A673 (cell line): ENCODE measurements around the gene UNC79. TPM values are rescaled to one million over a fixed set of nuclear protein-coding genes. Genes with fewer than 3 reads are reported as not detected.

Source experiments
- BruUV-seq: library from RNA; stranded (reverse); fragments of 400-500 nt; replicated peaks from 2 replicates; lab custom pipeline; 2021; lab: Mats Ljungman, UMichigan
- CTCF ChIA-PET: fragments of 300-600 bp; sonication (Branson Sonifier 250); formaldehyde crosslinking; loops from one replicate; lab custom pipeline; 2022; ENCODE audit warnings: antibody characterized with exemption; lab: Charles Lee
- POLR2A ChIA-PET: fragments of 300-600 bp; sonication (Branson Sonifier 250); formaldehyde crosslinking; loops from one replicate; lab custom pipeline; 2022; ENCODE audit warnings: antibody characterized with exemption; ENCODE audit not compliant: low non-redundant PET; lab: Charles Lee
- DNase-seq: peaks from one replicate; pipeline ENCODE4 v3.0.0-alpha.2; 2015; ENCODE audit warnings: low spot score
- H3K27ac ChIP-seq: fragments of 200-600 bp; sonication (generic); 2 replicates; pipeline ENCODE4 v1.5.1; 2016; ENCODE audit warnings: mixed run types, low read depth, mild to moderate bottlenecking, mixed read lengths, antibody characterized with exemption, low read length; ENCODE audit not compliant: poor library complexity, severe bottlenecking
- H3K27me3 ChIP-seq: fragments of 200-600 bp; sonication (generic); replicated peaks from 2 replicates; pipeline ENCODE4 v1.6.1; 2017; ENCODE audit warnings: mixed run types, low read depth, mild to moderate bottlenecking, mixed read lengths, antibody characterized with exemption, low read length; ENCODE audit not compliant: insufficient read depth, poor library complexity
- H3K36me3 ChIP-seq: fragments of 200-600 bp; sonication (generic); 2 replicates; pipeline ENCODE4 v1.6.1; 2016; ENCODE audit warnings: mixed run types, mild to moderate bottlenecking, mixed read lengths, antibody characterized with exemption, low read length; ENCODE audit not compliant: insufficient read depth, poor library complexity, severe bottlenecking
- H3K4me1 ChIP-seq: fragments of 200-600 bp; sonication (generic); 2 replicates; pipeline ENCODE4 v1.6.1; 2017; ENCODE audit warnings: mixed run types, mild to moderate bottlenecking, mixed read lengths, antibody characterized with exemption, low read length; ENCODE audit not compliant: insufficient read depth, poor library complexity, severe bottlenecking
- H3K4me3 ChIP-seq: fragments of 200-600 bp; sonication (generic); 2 replicates; pipeline ENCODE4 v1.5.1; 2016; ENCODE audit warnings: low read depth, mixed run types, mild to moderate bottlenecking, mixed read lengths, low read length; ENCODE audit not compliant: poor library complexity, severe bottlenecking
- H3K9me3 ChIP-seq: fragments of 200-600 bp; sonication (generic); 2 replicates; pipeline ENCODE4 v1.6.1; 2016; ENCODE audit warnings: mixed run types, low read depth, mild to moderate bottlenecking, mixed read lengths, antibody characterized with exemption, low read length; ENCODE audit not compliant: poor library complexity, severe bottlenecking
- CTCF ChIP-seq: fragments of 300-800, 200-600 bp; sonication (generic); conservative IDR thresholded peaks from 2 replicates; pipeline ENCODE4 v1.5.1; 2017; ENCODE audit warnings: low read depth, mild to moderate bottlenecking, antibody characterized with exemption, low read length, moderate library complexity, mixed read lengths
- EZH2 ChIP-seq: fragments of 200-600 bp; sonication (generic); IDR thresholded peaks from 2 replicates; pipeline ENCODE4 v1.6.1; 2017; ENCODE audit warnings: borderline replicate concordance, low read depth, mild to moderate bottlenecking, mixed read lengths, antibody characterized with exemption, low read length; ENCODE audit not compliant: poor library complexity, severe bottlenecking
- intact Hi-C: fragments of 100-400 bp; cut with micrococcal nuclease; formaldehyde crosslinking; loops from one replicate; pipeline ENCODE4 v1.10.0; 2022; ENCODE audit not compliant: unreplicated experiment
- total RNA-seq: library from RNA; stranded (reverse); gene quantifications from 2 replicates; pipeline ENCODE4 v1.2.3, GENCODE V29; 2021

Gene UNC79
- total RNA-seq, 1 experiment from 2014 or later = 0.15 TPM

DNA sequence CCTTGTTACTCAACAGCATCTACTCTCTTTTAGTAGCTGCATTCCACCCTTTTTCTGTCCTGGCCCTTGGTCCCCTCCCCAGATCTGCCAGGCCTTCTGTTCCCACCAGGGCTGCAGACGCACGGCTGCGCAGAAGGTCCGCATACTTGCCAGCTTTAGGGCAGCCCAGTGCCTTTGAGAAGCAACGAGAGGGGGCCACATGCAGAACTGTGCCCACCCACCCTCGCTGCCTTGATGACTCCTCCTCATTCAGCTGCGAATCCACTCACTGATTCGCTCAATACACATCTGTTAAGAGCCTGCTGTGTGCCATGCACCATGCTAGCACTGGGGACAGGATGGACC, 318.3 kb downstream of the UNC79 start:
- Histone ChIP-seq H3K36me3 (no peaks in the 10 kb centered on the region), H3K27me3 (no peaks in the 10 kb centered on the region), H3K4me3 (no peak overlapping the region), H3K4me1 (no peaks in the 10 kb centered on the region), H3K9me3 (no peaks in the 10 kb centered on the region), H3K27ac (no peak overlapping the region)
- ChIA-PET CTCF (no interaction called here), POLR2A (no interaction called here)
- no peak for DNase-seq
- TF ChIP-seq EZH2 = no peak
- intact Hi-C loops = no loop called here
- BruUV-seq = no TSS peak

DNA sequence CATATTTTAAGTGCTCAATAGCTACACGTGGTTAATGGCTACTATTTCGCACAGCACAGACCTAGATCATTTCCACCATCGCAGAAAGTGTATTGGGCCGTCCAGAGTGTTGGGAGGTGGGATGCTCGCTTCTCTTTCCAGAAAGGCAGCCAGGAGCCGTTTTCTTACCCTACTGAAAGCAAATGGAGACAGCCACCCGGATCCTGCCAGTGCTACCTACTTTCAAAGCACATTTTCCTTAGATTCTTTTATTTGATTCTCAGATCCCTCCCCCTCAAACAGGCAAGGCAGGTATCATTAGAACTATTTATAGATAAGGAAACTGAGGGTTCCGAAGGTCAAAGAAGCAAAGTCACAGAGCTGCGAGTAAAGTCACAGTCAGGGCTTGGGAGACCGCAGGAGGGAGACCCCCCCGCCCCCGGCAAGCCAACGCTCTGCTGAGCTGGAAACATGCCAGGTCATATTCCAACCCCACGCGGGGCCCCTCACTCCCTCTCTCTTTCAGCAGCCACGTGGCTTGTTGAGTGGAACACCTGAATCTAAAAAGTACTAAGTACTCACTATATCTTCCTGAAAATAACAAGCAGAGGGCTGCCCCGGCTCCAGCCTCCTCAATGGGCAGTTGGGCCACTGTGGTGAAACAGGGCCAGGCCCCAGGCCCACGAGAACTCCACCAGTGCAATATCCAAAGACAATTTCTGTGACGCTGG, 321.4 kb downstream of the UNC79 start:
- Histone ChIP-seq H3K4me3 (no peak overlapping the region), H3K27me3 (no peaks in the 10 kb centered on the region), H3K4me1 (no peaks in the 10 kb centered on the region), H3K9me3 (no peaks in the 10 kb centered on the region), H3K27ac (no peak overlapping the region), H3K36me3 (no peaks in the 10 kb centered on the region)
- intact Hi-C loops = no loop called here
- ChIA-PET CTCF (no interaction called here), POLR2A (no interaction called here)
- no peak for TF ChIP-seq EZH2
- TF ChIP-seq CTCF = no peak
- BruUV-seq = no TSS peak
- DNase-seq = no peak

- H3K4me1 ChIP-seq = no peaks in the 10 kb centered on the region
- CTCF ChIA-PET = no interaction called here
- H3K27ac ChIP-seq = no peak overlapping the region
- no peaks in the 10 kb centered on the region for H3K9me3 ChIP-seq
- POLR2A ChIA-PET = no interaction called here
- intact Hi-C loops = no loop called here
- DNase-seq = no peak
- H3K27me3 ChIP-seq = no peaks in the 10 kb centered on the region
- no TSS peak for BruUV-seq
- H3K36me3 ChIP-seq = no peaks in the 10 kb centered on the region
- no peak for TF ChIP-seq EZH2
- no peak overlapping the region for H3K4me3 ChIP-seq
These were observed 322.3 kb downstream of the UNC79 start for GRCh38 chr14:93752980-93753561.

DNA sequence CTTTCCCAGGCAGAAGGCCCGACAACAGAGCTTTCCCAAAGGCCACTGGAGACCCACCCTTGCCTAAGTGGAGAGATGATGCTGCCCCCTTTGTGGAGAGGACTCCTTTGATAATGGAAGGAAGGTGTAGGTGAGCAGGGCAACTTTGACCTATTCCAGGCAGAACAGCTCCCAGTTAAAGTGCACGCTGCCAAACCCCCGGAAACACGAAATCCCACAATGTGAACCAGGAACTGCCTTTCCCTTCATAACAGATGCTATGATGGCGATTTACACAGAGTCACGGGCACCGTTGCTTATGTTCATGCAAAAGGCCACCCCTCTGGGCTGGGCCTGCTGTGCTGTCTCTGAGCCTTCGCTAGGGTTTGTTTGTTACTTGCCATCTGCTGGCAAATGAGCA, 322.9 kb downstream of the UNC79 start:
- CTCF ChIA-PET = no interaction called here
- H3K27ac ChIP-seq = no peak overlapping the region

More for the DNA sequence above, 322.9 kb downstream of the UNC79 start:
- TF ChIP-seq CTCF (no peak), EZH2 (no peak)
- DNase-seq = no peak
- H3K4me3 ChIP-seq = no peak overlapping the region
- no peaks in the 10 kb centered on the region for H3K27me3 ChIP-seq
- BruUV-seq = no TSS peak
- no peaks in the 10 kb centered on the region for H3K9me3 ChIP-seq
- H3K36me3 ChIP-seq = no peaks in the 10 kb centered on the region
- intact Hi-C loops = no loop called here
- no peaks in the 10 kb centered on the region for H3K4me1 ChIP-seq
- POLR2A ChIA-PET = no interaction called here
